ENCODE measurements around the gene TIMP2. TPM values are rescaled to one million over a fixed set of nuclear protein-coding genes. Genes with fewer than 3 reads are reported as not detected.
A peak's percentile ranks its signal among the peaks of the same experiment; 100 is the strongest.

The TIMP2 gene
- total and polyA plus RNA-seq, 8 donors: 22.2 to 128 (median 51.0) TPM

- no peaks in the 10 kb centered on the region for H3K36me3 ChIP-seq
- H3K4me3 ChIP-seq: no peak overlapping the region
- H3K27me3 ChIP-seq: no peaks in the 10 kb centered on the region
- peak in 2 of 6 donors; percentile 49 to 57 for DNase-seq
- WGBS, 2 donors: 85% methylated on average over 33 of the region's 33 CpGs
- no peak for TF ChIP-seq CTCF (IDR thresholded peaks at IDR 0.05)
- peak overlapping the region in 2 of 4 donors; percentile 91 to 96 for H3K27ac ChIP-seq
- no peak for ATAC-seq
- intact Hi-C loops (cut with DNase I): loop anchor here in 1 of 3 donors (10.0 kb wide), 1 partner anchor 49 kb away; no protein-coding TSS in a partner anchor
- FAIRE-seq: no peak
- peaks cover 7 to 19% (median 10%) of the 10 kb centered on the region in 3 donors for H3K4me1 ChIP-seq
- H3K9me3 ChIP-seq: no peaks in the 10 kb centered on the region
Observed at GRCh38 chr17:78935419-78936323, 10.5 kb upstream of the TIMP2 start.

GRCh38 chr17:78934681-78935418 lies 9.7 kb upstream of the TIMP2 start:
- Histone ChIP-seq H3K9me3 (no peaks in the 10 kb centered on the region), H3K4me1 (peaks cover 7 to 19% (median 10%) of the 10 kb centered on the region in 3 donors), H3K27me3 (no peaks in the 10 kb centered on the region), H3K36me3 (no peaks in the 10 kb centered on the region), H3K4me3 (no peak overlapping the region), H3K27ac (peak overlapping the region; percentile 63 to 96 (median 91))
- peak in 1 of 6 donors; percentile 54 for DNase-seq
- no peak for FAIRE-seq
- ATAC-seq: no peak
- WGBS, 2 donors: 73 to 77% methylated on average over 19 of the region's 19 CpGs
- intact Hi-C loops (cut with DNase I): loop anchor here in 1 of 3 donors (10.0 kb wide), 1 partner anchor 50 kb away; no protein-coding TSS in a partner anchor
- TF ChIP-seq CTCF (IDR thresholded peaks at IDR 0.05): no peak

- Histone ChIP-seq H3K36me3 (no peaks in the 10 kb centered on the region), H3K4me3 (peak overlapping the region in 1 of 4 donors; percentile 35), H3K27ac (peak overlapping the region; percentile 63 to 96 (median 91)), H3K27me3 (no peaks in the 10 kb centered on the region), H3K4me1 (peaks cover 7 to 19% (median 10%) of the 10 kb centered on the region in 3 donors), H3K9me3 (no peaks in the 10 kb centered on the region)
- DNase-seq: peak; percentile 91 to 99 (median 98)
- TF ChIP-seq CTCF (IDR thresholded peaks at IDR 0.05): no peak
- 5 to 6% methylated on average over 14 to 16 of the region's 16 CpGs for WGBS, 2 donors
- peak; percentile 60 for FAIRE-seq
- peak; percentile 91 to 95 (median 94) for ATAC-seq
- intact Hi-C loops (cut with DNase I): loop anchor here in 1 of 3 donors (10.0 kb wide), 1 partner anchor 51 kb away; no protein-coding TSS in a partner anchor
Observed at GRCh38 chr17:78933959-78934568, 8.9 kb upstream of the TIMP2 start.

- DNase-seq (peak in 2 of 6 donors; percentile 50 to 52), FAIRE-seq (no peak), ATAC-seq (peak in 3 of 4 donors; percentile 8 to 56 (median 22))
- H3K4me3 ChIP-seq: peak overlapping the region in 1 of 4 donors; percentile 35
- no peaks in the 10 kb centered on the region for H3K27me3 ChIP-seq
- H3K4me1 ChIP-seq: peaks cover 7 to 19% (median 10%) of the 10 kb centered on the region in 3 donors
- 77 to 87% methylated on average over 18 of the region's 18 CpGs for WGBS, 2 donors
- no peaks in the 10 kb centered on the region for H3K9me3 ChIP-seq
- H3K36me3 ChIP-seq: no peaks in the 10 kb centered on the region
- no peak for TF ChIP-seq CTCF (IDR thresholded peaks at IDR 0.05)
- intact Hi-C loops (cut with DNase I): loop anchor here in 1 of 3 donors (10.0 kb wide), 1 partner anchor 52 kb away; no protein-coding TSS in a partner anchor
- H3K27ac ChIP-seq: peak overlapping the region; percentile 63 to 96 (median 91)
Observed at GRCh38 chr17:78933025-78933958, 8.1 kb upstream of the TIMP2 start.
